WTC11 (cell line): Measurements from ENCODE around the gene SAA1.

Source experiments
- ETV6 ChIP-seq: sonication (generic); formaldehyde crosslinking; IDR thresholded peaks from 2 replicates; pipeline ENCODE4 v1.8.1; 2022; ENCODE audit warnings: mild to moderate bottlenecking, missing genetic modification reagents
- FOXJ3 ChIP-seq: sonication (generic); formaldehyde crosslinking; IDR thresholded peaks from 2 replicates; pipeline ENCODE4 v1.9.0; 2021; ENCODE audit warnings: missing genetic modification reagents, mild to moderate bottlenecking, borderline replicate concordance
- JUN ChIP-seq: sonication (generic); formaldehyde crosslinking; IDR thresholded peaks from 2 replicates; pipeline ENCODE4 v1.8.0; 2023; ENCODE audit warnings: mild to moderate bottlenecking, missing genetic modification reagents
- NR1H2 ChIP-seq: sonication (generic); formaldehyde crosslinking; IDR thresholded peaks from 2 replicates; pipeline ENCODE4 v1.9.0; 2021; ENCODE audit warnings: mild to moderate bottlenecking, moderate library complexity, missing genetic modification reagents
- SMAD3 ChIP-seq: sonication (generic); formaldehyde crosslinking; IDR thresholded peaks from 2 replicates; pipeline ENCODE4 v1.8.0; 2022; ENCODE audit warnings: missing genetic modification reagents, mild to moderate bottlenecking, borderline replicate concordance
- SMAD4 ChIP-seq: sonication (generic); formaldehyde crosslinking; IDR thresholded peaks from 2 replicates; pipeline ENCODE4 v1.8.0; 2022; ENCODE audit warnings: mild to moderate bottlenecking, missing genetic modification reagents
- TEAD1 ChIP-seq: sonication (generic); formaldehyde crosslinking; IDR thresholded peaks from 2 replicates; pipeline ENCODE4 v1.8.0; 2022; ENCODE audit warnings: mild to moderate bottlenecking, missing genetic modification reagents
- ZNF138 ChIP-seq: sonication (generic); formaldehyde crosslinking; conservative IDR thresholded peaks from 2 replicates; pipeline ENCODE4 v1.8.1; 2022; ENCODE audit warnings: mild to moderate bottlenecking, moderate library complexity, missing genetic modification reagents
- TF ChIP-seq, protein P1 (sequence below): sonication (generic); formaldehyde crosslinking; IDR thresholded peaks from 2 replicates; pipeline ENCODE4 v1.8.0; 2022; ENCODE audit warnings: mild to moderate bottlenecking, missing genetic modification reagents
- TF ChIP-seq, protein P2 (sequence below): fragments of 200-600 bp; IDR thresholded peaks from 2 replicates; pipeline ENCODE4 v1.8.0; 2022; ENCODE audit warnings: antibody characterized with exemption
- TF ChIP-seq, protein P3 (sequence below): sonication (generic); formaldehyde crosslinking; IDR thresholded peaks from 2 replicates; pipeline ENCODE4 v1.8.1; 2022; ENCODE audit warnings: missing genetic modification reagents, borderline replicate concordance
- TF ChIP-seq, protein P4 (sequence below): sonication (generic); formaldehyde crosslinking; IDR thresholded peaks from 2 replicates; pipeline ENCODE4 v1.8.0; 2023; ENCODE audit warnings: mild to moderate bottlenecking, missing genetic modification reagents
- TF ChIP-seq, protein P5 (sequence below): sonication (generic); formaldehyde crosslinking; IDR thresholded peaks from 2 replicates; pipeline ENCODE4 v1.8.0; 2022; ENCODE audit warnings: mild to moderate bottlenecking, missing genetic modification reagents
- TF ChIP-seq, protein P6 (sequence below): sonication (generic); formaldehyde crosslinking; IDR thresholded peaks from 2 replicates; pipeline ENCODE4 v1.8.1; 2023; ENCODE audit warnings: mild to moderate bottlenecking, missing genetic modification reagents, borderline replicate concordance

DNA sequence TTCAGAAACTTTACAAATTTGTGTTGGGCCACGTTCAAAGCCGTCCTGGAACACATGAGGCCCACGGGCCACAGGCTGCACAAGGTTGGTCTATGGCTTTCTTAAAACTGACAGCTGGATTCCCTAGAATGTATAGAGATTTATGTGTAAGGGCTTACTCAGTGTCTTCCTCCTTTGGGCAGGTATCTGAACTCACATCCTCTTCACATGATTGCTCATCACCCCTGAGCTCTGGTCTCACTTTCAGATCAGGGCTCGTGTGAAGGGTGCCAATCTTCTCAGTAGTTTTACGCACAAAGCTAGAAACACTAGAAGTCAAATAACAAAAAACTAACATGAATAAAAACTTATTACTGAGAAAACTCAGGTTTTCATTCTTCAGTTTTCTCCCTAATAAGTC lies 28.8 kb downstream of the SAA1 start:
- TF ChIP-seq, protein P1, sequence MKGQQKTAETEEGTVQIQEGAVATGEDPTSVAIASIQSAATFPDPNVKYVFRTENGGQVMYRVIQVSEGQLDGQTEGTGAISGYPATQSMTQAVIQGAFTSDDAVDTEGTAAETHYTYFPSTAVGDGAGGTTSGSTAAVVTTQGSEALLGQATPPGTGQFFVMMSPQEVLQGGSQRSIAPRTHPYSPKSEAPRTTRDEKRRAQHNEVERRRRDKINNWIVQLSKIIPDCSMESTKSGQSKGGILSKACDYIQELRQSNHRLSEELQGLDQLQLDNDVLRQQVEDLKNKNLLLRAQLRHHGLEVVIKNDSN (CRISPR knock-in tag), result no peak
- TF ChIP-seq ZNF138 (no peak), FOXJ3 (CRISPR knock-in tag) (no peak), TEAD1 (no peak), ETV6 (CRISPR knock-in tag) (no peak), JUN (CRISPR knock-in tag) (no peak), SMAD3 (CRISPR knock-in tag) (no peak), SMAD4 (CRISPR knock-in tag) (no peak), NR1H2 (CRISPR knock-in tag) (no peak)
- TF ChIP-seq, protein P2, sequence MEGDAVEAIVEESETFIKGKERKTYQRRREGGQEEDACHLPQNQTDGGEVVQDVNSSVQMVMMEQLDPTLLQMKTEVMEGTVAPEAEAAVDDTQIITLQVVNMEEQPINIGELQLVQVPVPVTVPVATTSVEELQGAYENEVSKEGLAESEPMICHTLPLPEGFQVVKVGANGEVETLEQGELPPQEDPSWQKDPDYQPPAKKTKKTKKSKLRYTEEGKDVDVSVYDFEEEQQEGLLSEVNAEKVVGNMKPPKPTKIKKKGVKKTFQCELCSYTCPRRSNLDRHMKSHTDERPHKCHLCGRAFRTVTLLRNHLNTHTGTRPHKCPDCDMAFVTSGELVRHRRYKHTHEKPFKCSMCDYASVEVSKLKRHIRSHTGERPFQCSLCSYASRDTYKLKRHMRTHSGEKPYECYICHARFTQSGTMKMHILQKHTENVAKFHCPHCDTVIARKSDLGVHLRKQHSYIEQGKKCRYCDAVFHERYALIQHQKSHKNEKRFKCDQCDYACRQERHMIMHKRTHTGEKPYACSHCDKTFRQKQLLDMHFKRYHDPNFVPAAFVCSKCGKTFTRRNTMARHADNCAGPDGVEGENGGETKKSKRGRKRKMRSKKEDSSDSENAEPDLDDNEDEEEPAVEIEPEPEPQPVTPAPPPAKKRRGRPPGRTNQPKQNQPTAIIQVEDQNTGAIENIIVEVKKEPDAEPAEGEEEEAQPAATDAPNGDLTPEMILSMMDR, result no peak
- TF ChIP-seq, protein P3, sequence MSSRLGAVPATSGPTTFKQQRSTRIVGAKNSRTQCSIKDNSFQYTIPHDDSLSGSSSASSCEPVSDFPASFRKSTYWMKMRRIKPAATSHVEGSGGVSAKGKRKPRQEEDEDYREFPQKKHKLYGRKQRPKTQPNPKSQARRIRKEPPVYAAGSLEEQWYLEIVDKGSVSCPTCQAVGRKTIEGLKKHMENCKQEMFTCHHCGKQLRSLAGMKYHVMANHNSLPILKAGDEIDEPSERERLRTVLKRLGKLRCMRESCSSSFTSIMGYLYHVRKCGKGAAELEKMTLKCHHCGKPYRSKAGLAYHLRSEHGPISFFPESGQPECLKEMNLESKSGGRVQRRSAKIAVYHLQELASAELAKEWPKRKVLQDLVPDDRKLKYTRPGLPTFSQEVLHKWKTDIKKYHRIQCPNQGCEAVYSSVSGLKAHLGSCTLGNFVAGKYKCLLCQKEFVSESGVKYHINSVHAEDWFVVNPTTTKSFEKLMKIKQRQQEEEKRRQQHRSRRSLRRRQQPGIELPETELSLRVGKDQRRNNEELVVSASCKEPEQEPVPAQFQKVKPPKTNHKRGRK (CRISPR knock-in tag), result no peak
- TF ChIP-seq, protein P4, sequence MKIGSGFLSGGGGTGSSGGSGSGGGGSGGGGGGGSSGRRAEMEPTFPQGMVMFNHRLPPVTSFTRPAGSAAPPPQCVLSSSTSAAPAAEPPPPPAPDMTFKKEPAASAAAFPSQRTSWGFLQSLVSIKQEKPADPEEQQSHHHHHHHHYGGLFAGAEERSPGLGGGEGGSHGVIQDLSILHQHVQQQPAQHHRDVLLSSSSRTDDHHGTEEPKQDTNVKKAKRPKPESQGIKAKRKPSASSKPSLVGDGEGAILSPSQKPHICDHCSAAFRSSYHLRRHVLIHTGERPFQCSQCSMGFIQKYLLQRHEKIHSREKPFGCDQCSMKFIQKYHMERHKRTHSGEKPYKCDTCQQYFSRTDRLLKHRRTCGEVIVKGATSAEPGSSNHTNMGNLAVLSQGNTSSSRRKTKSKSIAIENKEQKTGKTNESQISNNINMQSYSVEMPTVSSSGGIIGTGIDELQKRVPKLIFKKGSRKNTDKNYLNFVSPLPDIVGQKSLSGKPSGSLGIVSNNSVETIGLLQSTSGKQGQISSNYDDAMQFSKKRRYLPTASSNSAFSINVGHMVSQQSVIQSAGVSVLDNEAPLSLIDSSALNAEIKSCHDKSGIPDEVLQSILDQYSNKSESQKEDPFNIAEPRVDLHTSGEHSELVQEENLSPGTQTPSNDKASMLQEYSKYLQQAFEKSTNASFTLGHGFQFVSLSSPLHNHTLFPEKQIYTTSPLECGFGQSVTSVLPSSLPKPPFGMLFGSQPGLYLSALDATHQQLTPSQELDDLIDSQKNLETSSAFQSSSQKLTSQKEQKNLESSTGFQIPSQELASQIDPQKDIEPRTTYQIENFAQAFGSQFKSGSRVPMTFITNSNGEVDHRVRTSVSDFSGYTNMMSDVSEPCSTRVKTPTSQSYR (CRISPR knock-in tag), result no peak
- TF ChIP-seq, protein P5, sequence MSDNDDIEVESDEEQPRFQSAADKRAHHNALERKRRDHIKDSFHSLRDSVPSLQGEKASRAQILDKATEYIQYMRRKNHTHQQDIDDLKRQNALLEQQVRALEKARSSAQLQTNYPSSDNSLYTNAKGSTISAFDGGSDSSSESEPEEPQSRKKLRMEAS (CRISPR knock-in tag), result no peak
- TF ChIP-seq, protein P6, sequence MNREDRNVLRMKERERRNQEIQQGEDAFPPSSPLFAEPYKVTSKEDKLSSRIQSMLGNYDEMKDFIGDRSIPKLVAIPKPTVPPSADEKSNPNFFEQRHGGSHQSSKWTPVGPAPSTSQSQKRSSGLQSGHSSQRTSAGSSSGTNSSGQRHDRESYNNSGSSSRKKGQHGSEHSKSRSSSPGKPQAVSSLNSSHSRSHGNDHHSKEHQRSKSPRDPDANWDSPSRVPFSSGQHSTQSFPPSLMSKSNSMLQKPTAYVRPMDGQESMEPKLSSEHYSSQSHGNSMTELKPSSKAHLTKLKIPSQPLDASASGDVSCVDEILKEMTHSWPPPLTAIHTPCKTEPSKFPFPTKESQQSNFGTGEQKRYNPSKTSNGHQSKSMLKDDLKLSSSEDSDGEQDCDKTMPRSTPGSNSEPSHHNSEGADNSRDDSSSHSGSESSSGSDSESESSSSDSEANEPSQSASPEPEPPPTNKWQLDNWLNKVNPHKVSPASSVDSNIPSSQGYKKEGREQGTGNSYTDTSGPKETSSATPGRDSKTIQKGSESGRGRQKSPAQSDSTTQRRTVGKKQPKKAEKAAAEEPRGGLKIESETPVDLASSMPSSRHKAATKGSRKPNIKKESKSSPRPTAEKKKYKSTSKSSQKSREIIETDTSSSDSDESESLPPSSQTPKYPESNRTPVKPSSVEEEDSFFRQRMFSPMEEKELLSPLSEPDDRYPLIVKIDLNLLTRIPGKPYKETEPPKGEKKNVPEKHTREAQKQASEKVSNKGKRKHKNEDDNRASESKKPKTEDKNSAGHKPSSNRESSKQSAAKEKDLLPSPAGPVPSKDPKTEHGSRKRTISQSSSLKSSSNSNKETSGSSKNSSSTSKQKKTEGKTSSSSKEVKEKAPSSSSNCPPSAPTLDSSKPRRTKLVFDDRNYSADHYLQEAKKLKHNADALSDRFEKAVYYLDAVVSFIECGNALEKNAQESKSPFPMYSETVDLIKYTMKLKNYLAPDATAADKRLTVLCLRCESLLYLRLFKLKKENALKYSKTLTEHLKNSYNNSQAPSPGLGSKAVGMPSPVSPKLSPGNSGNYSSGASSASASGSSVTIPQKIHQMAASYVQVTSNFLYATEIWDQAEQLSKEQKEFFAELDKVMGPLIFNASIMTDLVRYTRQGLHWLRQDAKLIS, result no peak
